HG03064 (cell line): ENCODE data around the gene LTB4R.
"Not testable (repeated sequence)": the region's sequence is repeated elsewhere in the genome, so short reads cannot be mapped to it uniquely, and the experiment has no call there.

ENCODE experiments used
- ATAC-seq: cut with Tn5 transposase; IDR thresholded peaks from one replicate; pipeline ENCODE4 v1.9.1; 2021; ENCODE audit warnings: low read depth; ENCODE audit not compliant: unreplicated experiment

Gene LTB4R

GRCh38 chr14:24338843-24339242 lies 27.5 kb downstream of the LTB4R start:
- no peak for ATAC-seq

GRCh38 chr14:24339284-24340151 lies 28.2 kb downstream of the LTB4R start, which contains the start of gene RIPK3:
RIPK3 (minus strand) TSS chr14:24339991; CDS start chr14:24339826, 165 bp downstream.
- ATAC-seq = peak; percentile 68

DNA sequence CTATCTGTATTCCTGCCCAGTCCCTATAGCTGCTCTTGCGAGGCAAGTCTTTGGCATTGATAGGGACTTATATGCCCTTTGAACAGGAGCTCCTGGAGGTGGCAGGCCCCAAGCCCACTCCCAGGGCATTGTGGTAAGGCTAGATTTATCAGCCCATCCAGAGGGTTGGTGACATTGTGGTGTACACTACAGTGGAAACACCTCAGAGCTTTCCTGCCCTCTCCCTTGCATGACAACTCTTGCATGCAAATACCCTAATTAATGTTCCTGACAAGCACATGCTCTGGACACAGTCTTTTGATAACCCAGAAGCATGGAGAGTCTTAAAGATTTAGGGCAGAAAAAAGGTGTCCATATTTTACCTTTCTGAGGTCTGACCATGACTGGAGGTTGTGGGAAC lies 29.3 kb downstream of the LTB4R start:
- no peak for ATAC-seq

- ATAC-seq = no peak
Observed at GRCh38 chr14:24342889-24343288, 31.6 kb downstream of the LTB4R start.

DNA sequence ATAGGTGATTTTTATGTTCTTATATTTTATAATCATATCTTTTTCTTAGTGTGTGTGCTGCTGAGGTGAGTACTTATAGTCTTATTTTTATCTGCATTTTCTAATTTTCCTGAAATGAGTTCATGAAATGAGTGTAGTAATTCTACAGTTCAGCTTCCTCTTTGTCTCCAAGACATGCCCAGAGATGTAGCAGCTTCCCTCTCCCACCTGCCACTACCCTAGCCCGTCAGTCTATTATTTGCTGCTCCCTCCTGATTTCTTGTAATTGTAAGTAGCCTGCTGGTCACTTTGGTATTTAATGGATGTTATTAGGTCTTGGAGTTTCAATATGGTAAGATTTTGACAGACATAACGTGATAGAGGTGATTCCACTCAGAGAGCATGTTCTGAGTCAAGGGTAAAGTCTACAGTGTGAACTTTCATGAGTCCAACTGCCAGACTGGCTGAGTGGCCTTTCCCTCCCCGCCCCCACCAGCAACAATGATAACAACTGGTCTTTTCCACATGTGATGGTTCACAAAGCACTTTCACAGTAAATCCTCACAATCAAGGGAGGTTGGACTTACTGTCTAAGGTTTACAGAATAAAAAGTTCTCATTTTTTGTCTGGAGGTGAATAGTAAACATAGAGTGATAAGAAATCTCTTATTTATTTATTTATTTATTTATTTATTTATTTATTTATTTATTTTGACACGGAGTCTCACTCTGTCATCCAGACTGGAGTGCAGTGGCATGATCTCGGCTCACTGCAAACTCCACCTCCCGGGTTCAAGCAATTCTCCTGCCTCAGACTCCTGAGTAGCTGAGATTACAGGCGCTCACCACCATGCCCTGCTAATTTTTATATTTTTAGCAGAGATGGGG lies 32.7 kb downstream of the LTB4R start:
- ATAC-seq = no peak

DNA sequence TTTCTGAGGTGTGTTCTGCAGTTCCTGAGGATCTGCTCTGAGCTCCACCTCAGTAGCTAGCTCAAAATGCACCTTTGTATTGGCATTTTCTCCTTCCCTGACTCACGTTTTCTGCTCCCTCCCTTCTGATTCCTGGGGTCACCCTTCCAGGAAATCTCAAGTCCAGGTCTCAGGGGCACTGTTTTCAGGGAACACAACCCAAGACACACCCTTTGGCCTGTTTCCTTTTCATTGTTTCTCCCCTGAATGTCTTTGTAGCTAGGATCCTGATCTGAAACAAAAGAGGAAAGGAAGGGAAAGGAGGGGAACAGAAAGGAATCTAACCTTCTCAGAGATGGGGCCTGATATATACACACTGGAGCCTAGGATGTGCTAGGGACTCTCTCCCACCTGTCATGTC lies 35.8 kb downstream of the LTB4R start:
- ATAC-seq = no peak

GRCh38 chr14:24348186-24348585 lies 36.9 kb downstream of the LTB4R start:
- ATAC-seq = no peak

DNA sequence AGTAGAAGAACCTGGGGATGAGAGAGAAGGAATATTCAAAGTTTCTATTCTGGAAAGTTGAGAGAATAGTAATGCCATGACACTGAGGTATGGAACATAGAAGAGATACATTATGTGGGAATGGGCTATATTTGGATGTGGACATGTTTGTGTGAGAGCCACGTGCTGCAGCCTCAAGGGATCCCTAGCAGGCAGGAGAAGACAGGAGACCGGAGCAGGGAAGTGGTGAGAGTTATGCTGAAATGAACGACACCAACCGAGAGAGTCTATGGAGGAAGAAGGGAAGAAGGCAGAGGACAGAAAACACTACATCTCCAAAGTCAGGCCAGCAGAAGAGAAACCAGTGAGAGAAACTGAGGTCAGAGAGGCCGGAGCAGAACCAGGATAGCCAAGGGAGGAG lies 38.4 kb downstream of the LTB4R start:
- ATAC-seq = no peak

GRCh38 chr14:24351517-24351916 lies 40.2 kb downstream of the LTB4R start:
- no peak for ATAC-seq

GRCh38 chr14:24353559-24354481 lies 42.5 kb downstream of the LTB4R start:
- ATAC-seq = no peak

GRCh38 chr14:24354482-24354825 lies 43.2 kb downstream of the LTB4R start:
- not testable (repeated sequence) for ATAC-seq

DNA sequence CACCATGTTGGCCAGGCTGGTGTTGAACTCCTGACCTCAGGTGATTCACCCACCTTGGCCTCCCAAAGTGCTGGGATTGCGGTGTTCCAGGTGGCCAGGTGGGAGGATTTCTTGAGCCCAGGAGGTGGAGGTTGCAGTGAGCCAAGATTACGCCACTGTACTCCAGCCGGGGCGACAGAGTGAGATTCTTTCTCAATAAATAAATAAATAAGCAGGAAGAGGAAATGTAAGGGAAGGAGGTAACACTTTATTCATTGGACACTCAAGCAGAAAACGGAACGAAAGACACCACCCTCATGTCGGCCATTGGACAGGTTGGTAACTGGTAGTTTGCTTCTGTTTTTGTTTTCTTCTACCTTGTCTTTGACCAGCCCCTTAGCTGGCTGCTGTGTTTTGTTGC lies 43.7 kb downstream of the LTB4R start:
- no peak for ATAC-seq

- no peak for ATAC-seq
Observed at GRCh38 chr14:24356208-24356607, 44.9 kb downstream of the LTB4R start.

- no peak for ATAC-seq
Observed at GRCh38 chr14:24360281-24360680, 49.0 kb downstream of the LTB4R start.

GRCh38 chr14:24361326-24361725 lies 50.0 kb downstream of the LTB4R start:
- no peak for ATAC-seq

DNA sequence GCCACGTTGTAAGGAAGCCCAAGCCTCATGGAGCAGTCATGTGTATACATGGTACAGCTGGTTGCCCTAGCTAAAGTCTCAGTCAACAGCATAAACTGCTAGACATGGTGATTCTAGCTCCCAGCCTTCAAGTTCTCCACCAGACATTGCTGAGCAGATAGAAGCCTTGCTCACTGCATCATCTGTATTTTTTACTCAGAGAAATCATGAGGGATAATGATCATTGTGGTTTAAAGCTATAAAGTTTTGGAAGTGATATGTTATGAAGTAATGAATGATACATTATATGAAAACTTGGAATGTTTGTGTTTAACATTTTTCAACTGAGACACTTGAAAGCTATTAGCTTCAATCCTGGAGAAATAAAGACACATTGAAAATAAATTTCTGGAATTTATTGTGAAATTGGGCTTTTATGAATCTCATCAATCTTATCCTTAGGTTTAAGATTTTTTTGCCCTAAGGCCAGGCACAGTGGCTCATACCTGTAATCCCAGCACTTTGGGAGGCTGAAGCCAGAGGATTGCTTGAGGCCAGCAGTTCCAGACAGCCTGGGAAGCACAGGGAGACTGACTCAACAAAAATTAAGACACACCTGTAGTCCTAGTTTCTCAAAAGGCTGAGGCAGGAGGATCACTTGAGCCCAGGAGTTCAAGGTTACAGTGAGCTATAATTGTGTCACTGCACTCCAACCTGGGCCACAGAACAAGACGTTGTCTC lies 51.1 kb downstream of the LTB4R start:
- no peak for ATAC-seq

GRCh38 chr14:24363401-24363800 lies 52.1 kb downstream of the LTB4R start:
- ATAC-seq = no peak

DNA sequence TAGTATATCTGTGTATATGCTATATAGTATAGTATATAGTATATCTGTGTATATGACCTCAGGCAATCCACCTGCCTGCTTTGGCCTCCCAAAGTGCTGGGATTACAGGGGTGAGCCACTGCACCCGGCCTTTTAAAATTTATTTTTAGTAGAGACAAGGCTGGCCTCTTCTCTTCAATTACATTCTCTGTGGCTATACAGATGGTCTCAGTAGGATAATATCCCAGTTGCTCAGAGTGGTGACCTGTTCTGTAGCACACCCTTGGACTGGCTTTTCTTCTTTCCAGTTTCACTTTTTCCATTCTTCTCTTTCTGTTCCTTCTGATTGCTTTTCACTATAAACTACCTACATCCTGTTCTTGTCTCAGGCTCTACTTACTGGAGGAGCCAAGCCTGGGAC lies 53.5 kb downstream of the LTB4R start:
- ATAC-seq = no peak

DNA sequence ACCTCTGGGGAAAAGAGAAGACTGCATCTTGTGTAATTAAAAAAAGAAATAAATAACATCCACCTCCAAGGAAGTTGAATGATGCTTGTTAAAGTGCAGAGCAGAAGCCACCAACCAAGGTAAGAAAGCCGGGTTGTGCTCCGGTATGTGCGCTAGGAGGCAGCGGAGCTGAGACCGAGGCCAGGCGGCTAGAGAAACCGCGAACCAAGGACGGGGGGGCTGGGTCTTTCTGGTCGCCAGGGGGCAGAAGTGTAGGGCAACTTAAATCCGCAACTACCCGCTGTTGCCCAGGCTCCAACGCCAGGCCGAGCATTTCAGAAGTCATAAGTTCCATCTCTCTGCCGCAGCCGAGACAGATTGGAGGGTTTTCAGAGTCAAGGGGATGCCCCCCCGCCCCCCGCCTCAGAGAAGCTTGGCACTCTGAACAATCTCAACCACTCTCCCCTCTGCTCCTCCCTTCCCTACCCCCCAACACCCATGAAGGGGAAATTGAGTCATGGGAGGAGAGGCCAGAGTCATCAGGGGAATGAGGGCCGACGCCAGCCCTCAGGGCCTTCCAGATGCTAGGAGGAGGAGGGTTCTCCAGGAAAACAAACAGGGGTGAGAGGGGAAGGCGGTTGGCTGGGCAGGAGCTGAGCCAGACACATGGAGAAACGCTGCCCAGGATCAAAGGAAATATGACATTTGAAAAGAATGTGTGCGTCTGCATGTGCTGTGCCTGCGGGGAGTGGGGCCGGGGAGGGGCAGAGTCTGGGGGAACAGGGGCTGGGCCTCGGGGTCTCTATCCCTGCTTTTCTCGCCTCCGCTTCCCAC lies 54.5 kb downstream of the LTB4R start:
- no peak for ATAC-seq
